Keratinocyte (primary cell): Measurements from ENCODE around the gene URB2. TPM values are rescaled to one million over a fixed set of nuclear protein-coding genes. Genes with fewer than 3 reads are reported as not detected.

ENCODE experiments used
- DNase-seq: peaks from one replicate; pipeline ENCODE4 v3.0.0-alpha.2; 2011; ENCODE audit warnings: low read depth, missing footprints, low spot score
- FAIRE-seq: peaks from 2 replicates; lab custom pipeline; 2011; peaks lifted over from hg19 to GRCh38; lab: Jason Lieb, UNC
- H2AFZ ChIP-seq: 2 replicates; pipeline ENCODE4 v1.6.0; 2012; ENCODE audit warnings: low read length, control low read depth, inconsistent platforms; ENCODE audit not compliant: control insufficient read depth
- H3K27ac ChIP-seq: 2 replicates; pipeline ENCODE4 v1.5.1; 2011; ENCODE audit warnings: low read length; ENCODE audit not compliant: control insufficient read depth, insufficient read depth
- H3K27me3 ChIP-seq: 3 replicates; pipeline ENCODE4 v1.6.0; 2011; ENCODE audit warnings: low read length; ENCODE audit not compliant: control insufficient read depth, insufficient read depth; ENCODE audit errors: extremely low read depth
- H3K36me3 ChIP-seq, 2 experiments: 2 replicates in 1 of 2; 3 replicates in 1 of 2; pipeline ENCODE4 v1.5.1; 2011; ENCODE audit warnings: low read length in 2 of 2, mild to moderate bottlenecking in 1 of 2; ENCODE audit not compliant: control insufficient read depth in 2 of 2, insufficient read depth in 2 of 2; ENCODE audit errors: extremely low read depth in 1 of 2
- H3K4me1 ChIP-seq: 3 replicates; pipeline ENCODE4 v1.5.1; 2011; ENCODE audit warnings: low read length; ENCODE audit not compliant: control insufficient read depth, insufficient read depth; ENCODE audit errors: extremely low read depth
- H3K4me2 ChIP-seq: 3 replicates; pipeline ENCODE4 v1.6.0; 2011; ENCODE audit warnings: low read depth, low read length; ENCODE audit not compliant: control insufficient read depth, insufficient read depth; ENCODE audit errors: extremely low read depth
- H3K4me3 ChIP-seq, 3 experiments: fragments of 200-600 bp in 1 of 3; sonication (generic) in 1 of 3; 2 replicates in 2 of 3; 3 replicates in 1 of 3; pipeline ENCODE4 v1.5.1; 2011 to 2016; ENCODE audit warnings: low read length in 3 of 3, mild to moderate bottlenecking in 3 of 3, control low read depth in 2 of 3, inconsistent platforms in 1 of 3, low read depth in 1 of 3, mixed read lengths in 1 of 3, mixed run types in 1 of 3, moderate library complexity in 1 of 3; ENCODE audit not compliant: control insufficient read depth in 2 of 3, insufficient read depth in 2 of 3; ENCODE audit errors: extremely low read depth in 1 of 3
- H3K79me2 ChIP-seq: 2 replicates; pipeline ENCODE4 v1.6.0; 2012; ENCODE audit warnings: low read length; ENCODE audit not compliant: control insufficient read depth, insufficient read depth
- H3K9ac ChIP-seq: 3 replicates; pipeline ENCODE4 v1.6.0; 2011; ENCODE audit warnings: low read length; ENCODE audit not compliant: control insufficient read depth, insufficient read depth; ENCODE audit errors: extremely low read depth
- H3K9me1 ChIP-seq: 3 replicates; pipeline ENCODE4 v1.6.0; 2011; ENCODE audit warnings: low read length; ENCODE audit not compliant: control insufficient read depth, insufficient read depth; ENCODE audit errors: extremely low read depth
- H3K9me3 ChIP-seq: 2 replicates; pipeline ENCODE4 v1.5.1; 2012; ENCODE audit warnings: low read depth, low read length; ENCODE audit not compliant: control insufficient read depth
- H4K20me1 ChIP-seq: 3 replicates; pipeline ENCODE4 v1.6.0; 2011; ENCODE audit warnings: low read length; ENCODE audit not compliant: control insufficient read depth, insufficient read depth; ENCODE audit errors: extremely low read depth
- EZH2 ChIP-seq: IDR thresholded peaks from one replicate; pipeline ENCODE4 v1.6.1; 2012; ENCODE audit warnings: inconsistent platforms, mild to moderate bottlenecking, low read length, moderate library complexity
- dilution Hi-C: fragments of 300-500 bp; cut with MboI; formaldehyde crosslinking; loops from one replicate; pipeline ENCODE4 v1.7.0; 2020; ENCODE audit warnings: low sequenced_read_pairs; ENCODE audit not compliant: extremely low pct_ligation_motif_present
- polyA plus RNA-seq, 5 experiments: library from polyadenylated mRNA; depleted of rRNA in 3 of 5; stranded (reverse) in 3 of 5; stranded (forward) in 1 of 5; unstranded in 1 of 5; fragments of >200 nt; gene quantifications; 1 replicate in 1 of 5; 2 replicates in 3 of 5; 3 replicates in 1 of 5; pipeline versions ENCODE4 v1.2.1 to v1.2.3, GENCODE V29; 2011 to 2012; ENCODE audit warnings: missing spikeins in 2 of 5, low read depth in 1 of 5, low replicate concordance in 1 of 5
- TF ChIP-seq, protein P1 (sequence below), 3 experiments: IDR thresholded peaks in 1 of 3; conservative IDR thresholded peaks in 1 of 3; optimal IDR thresholded peaks in 1 of 3; 2 replicates in 2 of 3; 3 replicates in 1 of 3; pipeline versions ENCODE3 to v1.5.1; 2011; ENCODE audit warnings: low read length in 3 of 3, mild to moderate bottlenecking in 3 of 3, moderate library complexity in 2 of 3, control low read depth in 1 of 3, inconsistent platforms in 1 of 3; ENCODE audit not compliant: insufficient read depth in 2 of 3; ENCODE audit errors: extremely low read depth in 1 of 3

URB2 gene
- polyA plus RNA-seq, 1 donor (not counting 4 experiments of a cell fraction or from before 2014, with no cell fraction given) = 8.5 TPM

DNA sequence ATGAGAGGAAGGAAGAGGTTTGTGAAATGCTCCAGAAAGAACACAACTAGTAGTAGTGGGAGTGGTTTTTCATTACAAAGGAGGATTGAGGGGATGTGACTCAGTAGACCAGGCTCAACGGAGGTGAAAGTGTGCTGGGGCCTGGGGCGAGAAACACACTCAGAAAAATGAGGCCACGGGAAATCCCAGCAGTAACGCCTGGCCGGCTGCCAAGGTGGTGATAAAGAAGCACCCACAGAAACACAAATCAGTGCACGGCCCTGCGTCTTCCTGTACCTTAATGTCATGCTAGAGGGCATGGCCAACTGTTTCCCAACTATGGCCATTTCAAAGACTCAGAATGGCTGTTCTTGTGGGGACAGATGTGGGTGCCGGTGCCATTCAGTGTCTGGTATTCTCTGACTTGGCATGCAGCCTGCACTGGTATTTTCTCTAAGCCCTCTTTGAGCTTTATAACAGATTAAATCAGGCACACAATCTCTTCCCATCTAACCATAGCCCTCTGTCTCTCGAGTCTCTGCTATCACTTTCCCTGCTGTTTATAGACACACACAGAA, 38.2 kb downstream of the URB2 start:
- H3K9me1 ChIP-seq = no peaks in the 10 kb centered on the region
- H3K9me3 ChIP-seq = no peaks in the 10 kb centered on the region
- peak overlapping the region; percentile 13 for H3K27ac ChIP-seq
- no peak overlapping the region for H3K9ac ChIP-seq
- FAIRE-seq (peak; percentile 96), DNase-seq (peak; percentile 54)
- H2AFZ ChIP-seq = no peak overlapping the region
- H3K4me3 ChIP-seq = no peak overlapping the region
- no peak for TF ChIP-seq EZH2
- TF ChIP-seq, protein P1, sequence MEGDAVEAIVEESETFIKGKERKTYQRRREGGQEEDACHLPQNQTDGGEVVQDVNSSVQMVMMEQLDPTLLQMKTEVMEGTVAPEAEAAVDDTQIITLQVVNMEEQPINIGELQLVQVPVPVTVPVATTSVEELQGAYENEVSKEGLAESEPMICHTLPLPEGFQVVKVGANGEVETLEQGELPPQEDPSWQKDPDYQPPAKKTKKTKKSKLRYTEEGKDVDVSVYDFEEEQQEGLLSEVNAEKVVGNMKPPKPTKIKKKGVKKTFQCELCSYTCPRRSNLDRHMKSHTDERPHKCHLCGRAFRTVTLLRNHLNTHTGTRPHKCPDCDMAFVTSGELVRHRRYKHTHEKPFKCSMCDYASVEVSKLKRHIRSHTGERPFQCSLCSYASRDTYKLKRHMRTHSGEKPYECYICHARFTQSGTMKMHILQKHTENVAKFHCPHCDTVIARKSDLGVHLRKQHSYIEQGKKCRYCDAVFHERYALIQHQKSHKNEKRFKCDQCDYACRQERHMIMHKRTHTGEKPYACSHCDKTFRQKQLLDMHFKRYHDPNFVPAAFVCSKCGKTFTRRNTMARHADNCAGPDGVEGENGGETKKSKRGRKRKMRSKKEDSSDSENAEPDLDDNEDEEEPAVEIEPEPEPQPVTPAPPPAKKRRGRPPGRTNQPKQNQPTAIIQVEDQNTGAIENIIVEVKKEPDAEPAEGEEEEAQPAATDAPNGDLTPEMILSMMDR (optimal IDR thresholded peaks at IDR 0.05 in 1 of 3, IDR thresholded peaks at IDR 0.05 in 1 of 3, conservative IDR thresholded peaks at IDR 0.05 in 1 of 3; ENCODE audit: extremely low read depth in 1 of 3, insufficient read depth in 2 of 3, low read length in 3 of 3) = no peak
- dilution Hi-C loops = no loop called here
- peaks cover 0 to 19% of the 10 kb centered on the region in 2 experiments for H3K36me3 ChIP-seq
- H3K27me3 ChIP-seq = no peaks in the 10 kb centered on the region
- H3K4me1 ChIP-seq = peaks cover 18% of the 10 kb centered on the region
- H4K20me1 ChIP-seq = peaks cover 2% of the 10 kb centered on the region
- H3K79me2 ChIP-seq = no peaks in the 10 kb centered on the region
- peak overlapping the region; percentile 79 for H3K4me2 ChIP-seq

GRCh38 chr1:229665912-229666558, 40.0 kb downstream of the URB2 start:
- dilution Hi-C loops = no loop called here
- Histone ChIP-seq H3K4me2 (no peak overlapping the region), H3K4me3 (no peak overlapping the region), H2AFZ (no peak overlapping the region), H3K36me3 (peaks cover 0 to 13% of the 10 kb centered on the region in 2 experiments), H3K9ac (no peak overlapping the region), H3K27ac (no peak overlapping the region), H3K79me2 (no peaks in the 10 kb centered on the region), H3K9me3 (no peaks in the 10 kb centered on the region), H3K4me1 (peaks cover 18% of the 10 kb centered on the region), H3K27me3 (no peaks in the 10 kb centered on the region), H4K20me1 (peaks cover 2% of the 10 kb centered on the region), H3K9me1 (no peaks in the 10 kb centered on the region)
- no peak for DNase-seq
- no peak for TF ChIP-seq EZH2
- TF ChIP-seq, protein P1 (optimal IDR thresholded peaks at IDR 0.05 in 1 of 3, IDR thresholded peaks at IDR 0.05 in 1 of 3, conservative IDR thresholded peaks at IDR 0.05 in 1 of 3; ENCODE audit: extremely low read depth in 1 of 3, insufficient read depth in 2 of 3, low read length in 3 of 3) = no peak
- FAIRE-seq = no peak
